Stimulated activated CD4-positive, alpha-beta T cell treated with anti-CD3 and anti-CD28 coated beads, Interleukin-4, amount 100 ng/mL, for 1 hour (primary cell): Measurements from ENCODE around the gene C9orf57.
"Not testable (repeated sequence)": the region's sequence is repeated elsewhere in the genome, so short reads cannot be mapped to it uniquely, and the experiment has no call there.

Source experiments
- DNase-seq: peaks from one replicate; pipeline ENCODE4 v3.0.0-alpha.2; 2020

C9orf57 gene, protein sequence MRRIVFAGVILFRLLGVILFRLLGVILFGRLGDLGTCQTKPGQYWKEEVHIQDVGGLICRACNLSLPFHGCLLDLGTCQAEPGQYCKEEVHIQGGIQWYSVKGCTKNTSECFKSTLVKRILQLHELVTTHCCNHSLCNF

DNA sequence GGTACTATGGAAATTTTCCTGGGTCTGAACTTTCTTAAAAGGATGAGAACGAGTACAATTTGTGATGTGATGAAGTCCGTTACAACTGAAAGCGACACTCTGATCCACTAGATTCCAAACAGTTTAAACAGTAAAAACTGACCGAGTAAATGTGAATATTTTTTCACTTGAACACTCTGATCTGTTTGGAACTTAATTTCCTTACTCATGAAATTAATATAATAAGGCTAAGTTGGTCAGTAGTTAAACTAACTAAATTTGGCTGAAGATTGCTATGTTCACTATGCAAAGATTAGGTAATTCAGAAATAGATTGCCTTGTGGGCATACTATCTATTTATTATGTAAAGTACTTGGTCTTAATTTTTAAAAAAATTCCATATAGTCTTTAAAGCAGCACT is at the start of gene C9orf57:
C9orf57 (minus strand) TSS at position 101 of the 400 bp plus-strand sequence. CDS start 1,282 bp downstream, outside the sequence.
- no peak for DNase-seq

DNA sequence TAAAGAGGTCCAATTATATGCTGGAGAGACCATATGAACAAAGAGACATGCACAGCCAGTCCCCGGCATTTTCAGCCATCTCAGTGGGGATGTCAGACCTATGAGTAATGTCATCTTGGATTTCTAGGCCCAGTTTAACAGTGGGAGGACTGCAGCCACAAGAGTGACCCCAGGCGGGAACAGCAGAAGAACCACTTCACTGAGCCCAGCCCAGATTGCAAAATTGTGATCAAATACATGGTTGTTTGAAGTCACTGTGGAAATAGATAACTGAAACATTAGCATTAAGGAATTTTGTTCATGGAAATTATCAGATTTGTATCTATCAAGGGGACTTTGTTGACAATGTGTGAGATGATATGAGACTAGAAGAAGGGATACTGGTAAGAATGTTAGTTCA is 42.1 kb upstream of the C9orf57 start:
- DNase-seq, result no peak

DNA sequence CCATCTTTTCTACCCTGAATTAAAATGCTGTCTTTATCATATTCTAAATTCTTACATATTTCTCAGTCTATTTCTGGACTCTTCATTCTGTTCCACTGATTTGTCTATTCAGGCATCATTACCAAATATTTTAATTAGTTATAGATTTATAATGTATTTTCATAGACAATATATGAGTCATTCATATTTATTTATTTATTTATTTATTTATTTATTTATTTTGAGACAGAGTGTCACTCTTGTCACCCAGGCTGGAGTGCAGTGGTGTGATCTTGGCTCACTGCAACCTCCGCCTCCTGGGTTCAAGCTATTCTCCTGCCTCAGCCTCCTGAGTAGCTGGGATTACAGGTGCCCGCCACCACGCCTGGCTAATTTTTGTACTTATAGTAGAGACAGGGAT is 35.1 kb upstream of the C9orf57 start:
- DNase-seq, result not testable (repeated sequence)

DNA sequence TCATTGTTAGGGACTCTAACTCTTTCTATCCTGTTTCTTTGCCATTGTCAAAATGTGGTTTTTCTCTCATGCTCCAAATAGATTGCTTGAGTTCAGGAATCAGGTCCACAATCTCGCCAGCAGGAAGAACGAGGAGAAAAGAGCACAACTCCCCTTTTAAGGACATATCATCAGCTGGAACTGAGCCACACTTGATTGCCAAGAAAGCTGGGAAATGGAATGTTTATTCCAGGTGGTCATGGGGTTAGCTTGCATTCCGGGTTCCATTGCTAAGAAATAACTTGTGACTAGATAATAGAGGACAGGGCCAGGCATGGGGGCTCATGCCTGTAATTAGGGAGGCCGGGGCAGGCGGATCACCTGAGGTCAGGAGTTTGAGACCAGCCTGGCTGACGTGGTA is 32.4 kb upstream of the C9orf57 start:
- no peak for DNase-seq

DNA sequence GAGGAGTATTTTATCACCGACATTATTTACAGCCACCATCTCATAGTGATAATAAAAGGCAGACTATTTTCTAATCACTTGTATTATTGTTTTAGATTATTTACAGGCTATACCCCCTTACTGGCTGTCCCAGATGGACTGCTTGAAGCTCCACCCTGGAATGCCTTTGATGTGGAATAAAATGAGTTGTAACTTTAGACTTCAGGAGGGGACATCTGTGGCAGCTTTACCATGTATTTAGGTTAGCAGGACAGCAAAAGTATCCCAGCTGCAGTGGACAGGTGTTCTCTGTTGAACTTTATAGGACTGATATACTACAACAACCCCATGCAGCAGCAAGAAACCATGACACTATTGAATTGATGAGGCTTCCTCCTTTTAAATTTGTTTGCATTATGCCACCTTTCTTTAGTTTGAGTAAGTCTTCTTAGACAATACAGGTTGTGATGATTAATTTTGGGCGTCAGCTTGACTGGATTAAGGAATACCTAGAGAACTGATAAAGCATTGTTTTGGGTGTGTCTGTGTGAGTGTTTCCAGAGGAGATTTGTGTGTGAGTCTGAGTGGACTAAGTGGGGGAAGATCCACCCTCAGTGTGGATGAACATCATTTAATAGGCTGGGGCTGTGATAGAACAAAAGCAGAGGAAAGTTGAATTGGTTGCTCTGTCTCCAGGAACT is 29.2 kb upstream of the C9orf57 start:
- DNase-seq, result no peak

DNA sequence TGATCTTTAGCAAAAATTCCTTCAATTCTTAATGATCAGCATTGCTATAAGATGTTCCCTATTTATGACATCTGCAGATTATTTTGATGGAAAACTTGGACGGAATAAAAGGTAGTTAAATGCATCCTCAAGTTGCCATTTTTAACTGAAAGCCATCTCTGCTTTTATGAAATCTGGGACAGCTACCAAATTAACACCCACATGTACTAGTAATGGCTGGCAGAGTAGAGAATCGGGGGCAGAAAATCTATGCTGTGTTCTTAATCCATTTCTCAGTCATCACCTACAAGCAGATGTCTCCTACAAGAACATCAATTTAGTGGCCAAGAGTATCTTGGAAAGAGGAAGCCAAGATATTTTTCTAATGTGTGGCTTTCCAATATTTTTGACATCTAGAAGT is 22.1 kb upstream of the C9orf57 start:
- no peak for DNase-seq

DNA sequence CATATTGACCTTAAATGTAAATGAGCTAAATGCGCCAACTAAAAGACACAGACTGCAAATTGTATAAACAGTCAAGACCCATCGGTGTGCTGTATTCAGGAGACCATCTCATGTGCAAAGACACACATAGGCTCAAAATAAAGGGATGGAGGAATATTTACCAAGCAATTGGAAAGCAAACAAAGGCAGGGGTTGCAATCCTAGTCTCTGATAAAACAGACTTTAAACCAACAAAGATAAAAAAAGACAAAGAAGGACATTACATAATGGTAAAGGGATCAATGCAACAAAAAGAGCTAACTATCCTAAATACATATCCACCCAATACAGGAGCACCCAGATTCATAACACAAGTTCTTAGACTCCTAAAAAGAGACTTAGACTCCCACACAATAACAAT is 14.3 kb upstream of the C9orf57 start:
- DNase-seq, result not testable (repeated sequence)

DNA sequence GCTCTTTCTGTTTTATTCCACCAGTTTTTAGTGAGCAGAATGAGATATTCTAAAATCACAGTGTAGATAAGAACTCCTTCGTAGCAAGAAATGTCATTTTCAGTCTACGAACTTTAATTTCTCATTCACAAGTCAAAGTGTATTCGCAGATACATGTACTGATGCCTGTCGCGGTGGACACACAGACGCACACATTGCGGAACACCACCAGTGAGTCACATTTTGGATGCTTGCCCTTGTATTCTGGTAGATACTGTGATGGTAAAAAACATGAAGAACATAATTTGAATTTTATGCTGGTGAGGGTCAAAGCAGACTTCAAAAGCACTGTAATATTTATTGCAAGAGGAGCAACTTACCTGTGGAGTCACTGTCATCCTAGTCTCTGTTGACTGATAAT is 4.7 kb upstream of the C9orf57 start:
- no peak for DNase-seq

DNA sequence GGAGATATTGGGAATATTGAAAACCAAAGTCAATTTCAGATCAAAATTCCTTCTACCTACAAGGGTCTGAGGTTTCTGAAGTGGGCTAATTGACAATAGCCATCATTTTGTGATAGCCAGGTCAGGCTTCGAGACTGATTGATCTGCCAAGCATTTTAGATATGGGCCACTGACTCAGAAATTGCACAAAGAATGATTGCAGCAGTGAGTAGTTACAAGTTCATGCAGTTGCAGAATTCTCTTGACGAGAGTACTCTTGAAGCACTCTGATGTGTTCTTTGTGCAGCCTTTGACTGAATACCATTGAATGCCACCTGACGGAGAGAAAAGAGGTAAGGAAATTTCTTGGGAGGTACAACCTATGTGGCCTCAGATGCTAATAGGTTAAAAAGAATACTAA is 8.3 kb downstream of the C9orf57 start:
- DNase-seq, result no peak

DNA sequence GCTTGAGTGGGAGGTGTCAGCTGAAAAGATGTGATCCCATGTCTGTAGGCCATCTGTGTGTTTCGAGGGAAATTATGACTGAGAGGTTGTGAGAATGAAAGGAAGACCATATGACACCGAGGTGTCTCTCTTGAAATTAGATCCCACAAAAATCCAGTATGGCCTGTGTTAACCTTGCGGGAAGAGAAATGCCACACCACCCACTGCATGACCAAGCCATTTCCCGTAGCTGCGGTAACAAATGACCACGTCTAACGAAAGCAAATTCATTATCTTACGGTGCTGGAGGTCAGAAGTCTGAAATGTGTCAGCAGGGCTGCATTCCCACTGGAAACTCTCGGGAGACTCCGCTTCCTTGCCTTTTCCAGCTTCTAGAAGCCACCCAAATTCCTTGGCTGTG is 11.6 kb downstream of the C9orf57 start:
- DNase-seq, result no peak

DNA sequence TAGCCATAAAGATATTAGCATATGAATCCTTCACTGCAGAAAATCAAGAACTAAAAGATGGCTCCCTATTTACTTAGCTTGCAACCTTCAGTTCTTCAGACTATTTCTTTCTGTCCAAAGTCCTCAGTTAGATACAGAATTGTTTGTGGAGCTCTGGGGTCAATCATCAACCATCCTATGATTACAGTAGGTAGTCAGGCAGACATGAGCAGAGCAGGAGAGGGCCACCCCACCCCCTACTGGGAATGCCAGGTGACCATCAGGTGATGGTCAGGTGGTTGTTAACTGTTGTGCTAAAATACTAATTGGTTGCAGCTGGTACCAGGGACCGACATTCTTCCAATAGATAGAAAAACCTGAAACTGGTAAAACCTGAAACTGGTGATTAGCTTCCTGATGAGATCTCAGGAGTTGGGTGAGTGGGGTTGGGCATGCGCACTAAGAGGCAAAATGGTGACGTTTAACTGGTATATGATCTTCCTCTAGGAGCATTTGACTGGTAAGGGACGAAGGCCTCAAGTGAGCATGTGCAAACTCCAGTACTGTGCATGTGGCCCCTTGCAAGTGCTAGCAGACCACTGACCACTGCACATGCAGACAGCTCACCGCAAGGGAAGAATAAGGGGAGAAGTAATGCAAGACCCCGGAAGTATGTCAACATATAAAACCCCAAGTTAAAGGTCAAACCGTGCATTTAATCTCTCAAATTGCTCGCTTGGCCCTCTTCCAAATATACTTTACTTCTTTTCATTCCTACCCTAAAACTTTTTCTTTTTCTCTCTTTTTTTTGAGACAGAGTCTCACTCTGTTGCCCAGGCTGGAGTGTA is 13.6 kb downstream of the C9orf57 start:
- DNase-seq, result no peak

DNA sequence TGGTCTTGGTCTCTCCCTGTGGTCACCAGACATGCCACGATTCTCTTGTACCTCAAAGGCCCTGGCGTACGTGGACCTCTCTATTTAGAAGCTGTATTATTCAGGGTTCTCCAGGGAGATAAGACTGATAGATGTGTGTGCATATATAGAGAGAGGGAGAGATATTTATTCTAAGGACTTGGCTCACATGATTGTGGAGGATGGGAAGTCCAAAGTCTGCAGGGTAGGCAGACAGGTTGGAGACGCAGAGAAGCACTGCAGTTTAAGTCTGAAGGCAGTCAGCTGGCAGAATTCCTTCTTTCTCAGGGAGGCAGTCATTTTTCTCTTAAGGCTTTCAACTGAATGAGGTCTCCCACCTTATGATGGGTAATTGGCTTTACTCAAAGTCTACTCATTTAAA is 16.3 kb downstream of the C9orf57 start:
- DNase-seq, result no peak

DNA sequence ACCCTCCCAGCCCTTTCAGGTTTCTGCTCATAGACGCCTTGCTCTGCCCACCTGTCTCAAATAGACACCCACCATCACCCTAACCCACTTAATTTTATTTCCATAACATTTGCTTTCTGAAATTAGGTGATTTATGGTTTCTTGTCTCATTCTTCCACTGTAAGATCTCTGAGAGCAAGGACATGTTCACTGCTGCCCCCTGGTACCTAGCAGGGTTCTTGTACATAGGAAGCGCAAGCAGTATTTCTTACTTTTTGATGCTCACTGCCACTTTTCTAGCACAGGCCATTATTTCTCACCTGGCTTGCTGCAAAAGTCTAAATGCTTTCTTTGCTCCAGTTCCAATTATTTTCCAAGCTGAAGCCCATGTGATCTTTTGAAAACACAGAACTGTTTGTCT is 16.8 kb downstream of the C9orf57 start:
- no peak for DNase-seq

DNA sequence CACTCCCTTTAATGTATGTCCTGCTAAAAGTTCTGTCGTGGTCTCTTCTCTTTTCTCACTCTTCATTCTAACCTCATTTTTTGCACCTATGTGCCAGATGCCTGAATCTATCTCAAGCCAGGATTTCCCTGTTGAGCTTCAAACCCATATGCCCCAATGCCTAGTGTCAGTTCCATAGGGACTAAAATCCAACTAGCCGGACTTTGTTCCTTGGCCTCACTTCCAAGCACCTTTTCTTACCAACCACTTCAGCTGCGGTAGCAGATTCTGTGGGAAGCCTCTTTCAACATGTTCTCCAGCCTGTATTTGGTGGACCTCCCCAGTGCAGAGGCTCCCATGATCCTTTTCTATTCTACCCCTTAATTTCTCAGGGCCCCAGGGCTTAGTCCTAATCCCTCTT is 17.5 kb downstream of the C9orf57 start:
- no peak for DNase-seq

DNA sequence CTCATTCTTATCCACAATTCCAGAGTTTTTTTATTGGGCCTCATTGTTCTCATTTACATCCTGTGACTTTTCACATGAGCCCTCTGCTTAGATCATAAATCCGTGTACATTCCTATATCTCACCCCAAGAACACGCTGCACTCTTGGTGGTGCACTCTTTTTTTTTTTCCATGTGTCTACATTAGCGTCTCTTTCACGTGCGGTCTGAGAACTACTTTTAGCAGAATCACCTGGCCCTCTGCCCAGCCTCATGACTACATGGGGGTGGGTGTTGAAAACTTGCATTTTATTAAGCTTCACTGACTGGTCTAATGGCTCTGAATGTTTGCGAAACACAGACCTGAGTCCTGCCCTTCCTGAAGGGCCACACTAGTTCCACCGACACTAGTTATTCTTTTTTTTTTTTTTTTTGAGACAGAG is 18.6 kb downstream of the C9orf57 start:
- DNase-seq, result no peak

DNA sequence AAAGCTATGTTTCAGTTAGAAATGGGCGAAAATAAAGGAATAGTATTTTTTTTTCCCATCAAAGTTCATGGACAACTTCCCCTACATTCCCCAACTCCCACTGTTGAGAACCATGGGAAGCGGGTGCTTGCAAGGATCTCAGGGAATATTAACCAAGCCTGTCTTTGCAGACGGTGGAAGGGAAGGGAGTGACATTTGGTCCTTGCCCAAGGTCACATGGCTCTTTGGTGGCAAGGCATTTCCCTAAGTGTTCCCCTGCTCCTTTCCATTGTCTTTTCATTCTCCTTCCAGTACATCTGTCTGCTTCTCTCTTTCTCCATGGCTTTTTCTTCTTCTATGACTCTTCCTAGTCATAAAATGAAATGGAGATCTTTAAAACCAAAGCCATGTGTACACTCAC is 19.0 kb downstream of the C9orf57 start:
- DNase-seq, result no peak

DNA sequence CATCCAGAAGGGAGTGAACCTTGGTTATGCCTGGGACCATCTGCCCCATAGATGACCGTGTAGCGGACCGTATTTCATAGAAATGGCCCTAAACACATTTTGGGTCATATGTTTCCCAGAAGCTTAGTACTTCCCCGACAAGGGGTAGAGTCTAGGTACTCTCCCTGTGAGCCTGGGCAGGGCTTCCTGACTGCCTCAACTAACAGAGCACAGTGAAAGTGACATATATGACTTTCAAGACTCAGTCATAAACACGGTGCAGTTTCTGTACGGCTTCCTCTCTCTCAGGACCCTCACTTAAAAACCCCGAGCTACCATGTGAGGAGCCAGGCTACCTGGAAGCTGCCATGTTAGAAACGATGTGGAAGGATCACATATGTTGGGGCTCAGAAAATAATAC is 20.9 kb downstream of the C9orf57 start:
- no peak for DNase-seq

DNA sequence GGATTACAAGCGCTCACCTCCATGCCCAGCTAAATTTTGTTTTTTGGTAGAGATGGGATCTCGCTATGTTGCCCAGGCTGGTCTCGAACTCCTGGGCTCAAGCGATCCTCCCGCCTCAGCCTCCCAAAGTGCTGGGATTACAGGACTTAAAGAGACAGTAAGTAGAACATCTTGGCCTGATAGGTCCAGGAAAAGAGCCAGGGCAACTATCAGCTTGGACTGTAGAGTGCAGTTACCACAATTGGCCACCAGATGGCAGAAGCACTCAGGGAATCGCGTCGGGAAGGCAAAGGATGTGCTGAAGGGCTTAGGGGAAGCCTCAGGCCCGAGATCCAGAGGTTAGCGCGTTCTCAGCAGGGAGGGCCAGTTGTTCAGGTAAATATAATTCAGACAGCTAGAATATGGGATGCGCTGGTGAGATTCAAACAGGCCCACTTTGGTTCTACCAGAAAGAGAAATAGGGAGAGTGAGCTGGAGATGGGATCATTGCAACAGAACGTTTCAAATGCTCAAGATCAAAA is 21.5 kb downstream of the C9orf57 start:
- peak; percentile 60 for DNase-seq

DNA sequence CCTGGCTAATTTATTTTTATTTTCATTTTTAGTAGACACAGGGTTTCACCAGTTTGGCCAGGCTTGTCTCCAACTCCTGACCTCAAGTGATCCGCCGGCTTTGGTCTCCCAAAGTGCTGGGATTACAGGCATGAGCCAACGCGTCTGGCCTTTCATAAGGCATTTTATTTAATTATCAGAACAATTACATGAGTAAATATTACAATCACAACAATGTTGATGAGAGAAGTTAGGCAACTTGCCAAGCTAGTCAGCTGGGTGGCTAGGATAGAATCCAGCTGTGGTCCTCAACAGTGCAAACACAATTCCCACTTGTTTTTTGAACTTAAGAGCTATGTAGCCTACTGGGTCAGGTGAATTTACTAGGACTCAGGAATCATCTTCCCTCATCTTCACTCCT is 22.0 kb downstream of the C9orf57 start:
- no peak for DNase-seq

DNA sequence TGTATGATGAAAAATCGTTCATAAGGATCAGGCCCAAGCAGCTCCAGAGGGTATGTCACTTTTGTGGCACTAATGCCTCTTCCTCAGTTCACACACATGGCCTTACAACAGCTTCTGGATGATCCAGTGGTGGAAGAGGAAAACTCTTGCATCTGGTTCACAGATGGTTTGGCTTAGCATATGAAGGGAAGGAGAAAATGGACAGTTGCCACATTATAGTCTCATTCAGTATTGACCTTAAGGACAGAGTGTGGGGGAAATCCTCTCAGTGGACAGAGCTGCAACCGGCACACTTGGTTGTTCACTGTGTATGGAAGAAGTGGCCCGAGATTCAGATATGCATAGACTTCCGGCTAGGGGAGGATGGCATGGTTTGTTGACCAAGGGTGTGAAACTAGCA is 22.8 kb downstream of the C9orf57 start:
- DNase-seq, result no peak

DNA sequence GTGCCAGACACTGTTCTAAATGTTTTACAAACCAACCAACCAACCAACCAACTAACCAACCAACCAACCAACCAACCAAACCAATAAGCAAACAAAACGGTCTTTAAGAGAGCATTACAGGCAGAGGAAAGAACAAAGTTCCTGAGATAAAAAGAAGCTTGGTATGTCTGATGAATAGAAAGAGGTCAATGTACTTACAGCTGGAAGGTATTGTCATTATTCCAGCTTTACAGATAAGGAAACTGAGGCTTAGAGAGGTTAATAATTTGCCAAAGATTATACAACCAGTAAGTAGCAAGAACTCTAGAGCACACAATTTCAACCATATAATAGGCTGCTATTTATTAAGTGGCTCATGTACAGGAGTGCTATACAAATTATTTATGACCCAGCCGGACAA is 29.6 kb downstream of the C9orf57 start:
- DNase-seq, result no peak

DNA sequence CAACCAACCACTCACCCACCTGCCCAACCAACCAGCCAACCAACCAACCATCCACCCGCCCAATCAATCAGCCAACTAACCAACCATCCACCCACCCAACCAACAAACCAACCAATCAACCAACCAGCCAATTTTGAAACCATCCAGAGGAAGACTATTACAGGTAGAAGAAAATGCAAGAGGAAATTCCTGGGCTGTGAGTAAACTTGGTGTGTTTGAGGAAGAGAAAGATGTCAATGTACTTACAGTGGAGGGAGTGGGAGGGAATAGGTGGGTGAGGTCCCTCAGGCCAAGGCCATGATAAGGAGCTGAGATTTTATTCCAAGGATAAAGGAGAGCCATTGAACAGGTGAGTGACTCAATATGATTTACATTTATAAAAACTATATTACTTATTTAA is 30.4 kb downstream of the C9orf57 start:
- no peak for DNase-seq

DNA sequence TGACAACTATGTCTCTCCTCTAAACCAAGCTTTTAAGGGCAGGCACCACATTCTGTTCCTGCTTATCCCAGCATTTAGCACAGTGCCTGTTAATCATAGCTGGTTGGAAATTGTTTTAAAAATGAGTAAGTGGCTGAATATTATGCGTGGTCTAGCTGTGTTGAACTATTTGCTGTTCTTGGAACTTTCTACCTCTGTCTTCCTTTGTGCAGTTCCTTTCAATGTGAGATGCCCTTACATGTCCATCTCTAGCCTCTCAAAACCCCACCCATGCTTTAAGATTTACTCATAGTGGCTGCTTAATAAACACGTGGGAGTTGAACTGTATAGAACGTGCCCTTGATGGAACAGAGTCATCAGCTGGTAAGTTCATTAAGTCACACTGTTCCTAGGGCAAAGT is 34.5 kb downstream of the C9orf57 start:
- DNase-seq, result no peak

DNA sequence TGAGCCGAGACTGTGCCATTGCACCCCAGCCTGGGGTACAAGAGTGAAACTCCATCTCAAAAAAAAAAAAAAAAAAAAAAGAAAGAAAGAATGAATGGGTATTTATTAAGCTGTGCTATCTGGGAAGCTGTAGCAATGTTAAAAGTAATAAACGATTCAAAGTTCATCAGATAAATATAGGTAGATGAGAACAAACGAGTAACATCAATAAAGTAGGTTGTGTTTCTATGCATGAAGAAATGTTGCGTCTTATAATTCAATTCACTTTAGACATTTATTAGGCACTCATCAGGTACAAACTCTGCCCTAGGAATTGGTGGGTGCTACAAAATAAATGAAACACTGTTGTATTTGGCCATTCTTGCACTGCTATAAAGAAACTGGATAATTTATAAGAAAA is 36.8 kb downstream of the C9orf57 start:
- no peak for DNase-seq
